IPS DF 6.9 (cell line): ENCODE data around the gene SPRED1.

Source experiments
- DNase-seq: peaks from one replicate; pipeline ENCODE4 v3.0.0-alpha.2; 2013; ENCODE audit warnings: low read depth, low spot score
- H3K27ac ChIP-seq: one replicate; pipeline ENCODE4 v1.5.1; 2013; ENCODE audit warnings: low read length, control low read depth
- H3K27me3 ChIP-seq: 2 replicates; pipeline ENCODE4 v1.6.1; 2013; ENCODE audit warnings: mild to moderate bottlenecking, low read length; ENCODE audit not compliant: control insufficient read depth, insufficient read depth
- H3K36me3 ChIP-seq: 2 replicates; pipeline ENCODE4 v1.6.1; 2013; ENCODE audit warnings: low read length; ENCODE audit not compliant: control insufficient read depth, insufficient read depth
- H3K4me1 ChIP-seq: 2 replicates; pipeline ENCODE4 v1.6.1; 2013; ENCODE audit warnings: low read length; ENCODE audit not compliant: control insufficient read depth, insufficient read depth
- H3K4me3 ChIP-seq: 2 replicates; pipeline ENCODE4 v1.5.1; 2013; ENCODE audit warnings: mild to moderate bottlenecking, low read length
- H3K9me3 ChIP-seq: 2 replicates; pipeline ENCODE4 v1.6.1; 2013; ENCODE audit warnings: low read length, inconsistent platforms; ENCODE audit not compliant: control insufficient read depth, insufficient read depth
- WGBS: extraction: QIAGEN DNeasy Blood & Tissue Kit; methylation state at CpG from one replicate; pipeline ENCODE4 v1.1.7; 2013; ENCODE audit warnings: mixed read lengths, missing lambda C conversion rate; ENCODE audit not compliant: insufficient read length, insufficient coverage; 5-methylcytosine and 5-hydroxymethylcytosine counted together

SPRED1 gene

GRCh38 chr15:38252481-38253350 is at the start of gene SPRED1:
Gene SPRED1, plus strand, starts transcription at chr15:38252836. Its CDS starts 350 bp downstream, at chr15:38253186.
- no peak within 1 kb of the TSS for H3K27ac ChIP-seq
- DNase-seq, result no peak
- H3K36me3 ChIP-seq, result no peaks in the 10 kb centered on the region
- peaks cover 3% of the 10 kb centered on the region; the same call in 1 of the 2 replicates for H3K4me1 ChIP-seq
- WGBS, result no CpG with 5 or more reads among the region's 75 CpGs
- peak within 1 kb of the TSS; percentile 98 for H3K4me3 ChIP-seq
- H3K9me3 ChIP-seq, result no peaks in the 10 kb centered on the region
- H3K27me3 ChIP-seq, result no peaks in the 10 kb centered on the region

- H3K4me3 ChIP-seq, result no peak overlapping the region
- H3K36me3 ChIP-seq, result no peaks in the 10 kb centered on the region
- no peaks in the 10 kb centered on the region for H3K9me3 ChIP-seq
- no peaks in the 10 kb centered on the region for H3K4me1 ChIP-seq
- no peak overlapping the region for H3K27ac ChIP-seq
- WGBS, result no CpG with 5 or more reads among the region's 3 CpGs
- DNase-seq, result no peak
- H3K27me3 ChIP-seq, result no peaks in the 10 kb centered on the region
Observed at GRCh38 chr15:38205526-38206272, 46.9 kb upstream of the SPRED1 start.

GRCh38 chr15:38207621-38208020 is 45.0 kb upstream of the SPRED1 start:
- Histone ChIP-seq H3K4me1 (no peaks in the 10 kb centered on the region), H3K27ac (no peak overlapping the region), H3K9me3 (no peaks in the 10 kb centered on the region), H3K4me3 (no peak overlapping the region), H3K27me3 (no peaks in the 10 kb centered on the region), H3K36me3 (no peaks in the 10 kb centered on the region)
- WGBS, result no CpG with 5 or more reads among the region's 2 CpGs
- no peak for DNase-seq

- Histone ChIP-seq H3K27ac (no peak overlapping the region), H3K4me3 (no peak overlapping the region), H3K36me3 (no peaks in the 10 kb centered on the region), H3K9me3 (no peaks in the 10 kb centered on the region), H3K27me3 (no peaks in the 10 kb centered on the region), H3K4me1 (no peaks in the 10 kb centered on the region)
- no CpG with 5 or more reads among the region's 1 CpG for WGBS
- DNase-seq, result no peak
Observed at GRCh38 chr15:38208206-38208605, 44.4 kb upstream of the SPRED1 start.

GRCh38 chr15:38208779-38209178 is 43.9 kb upstream of the SPRED1 start:
- DNase-seq, result no peak
- no peak overlapping the region for H3K27ac ChIP-seq
- no peaks in the 10 kb centered on the region for H3K36me3 ChIP-seq
- H3K27me3 ChIP-seq, result no peaks in the 10 kb centered on the region
- no peaks in the 10 kb centered on the region for H3K9me3 ChIP-seq
- H3K4me3 ChIP-seq, result no peak overlapping the region
- no CpG with 5 or more reads among the region's 2 CpGs for WGBS
- no peaks in the 10 kb centered on the region for H3K4me1 ChIP-seq

- Histone ChIP-seq H3K9me3 (no peaks in the 10 kb centered on the region), H3K4me1 (no peaks in the 10 kb centered on the region), H3K27me3 (no peaks in the 10 kb centered on the region), H3K36me3 (no peaks in the 10 kb centered on the region), H3K27ac (no peak overlapping the region), H3K4me3 (no peak overlapping the region)
- no peak for DNase-seq
Observed at GRCh38 chr15:38211249-38211648, 41.4 kb upstream of the SPRED1 start.

GRCh38 chr15:38211811-38212210 is 40.8 kb upstream of the SPRED1 start:
- Histone ChIP-seq H3K4me3 (no peak overlapping the region), H3K27me3 (no peaks in the 10 kb centered on the region), H3K4me1 (no peaks in the 10 kb centered on the region), H3K27ac (no peak overlapping the region), H3K9me3 (no peaks in the 10 kb centered on the region), H3K36me3 (no peaks in the 10 kb centered on the region)
- no peak for DNase-seq
- no CpG with 5 or more reads among the region's 4 CpGs for WGBS

- Histone ChIP-seq H3K36me3 (no peaks in the 10 kb centered on the region), H3K4me1 (no peaks in the 10 kb centered on the region), H3K9me3 (no peaks in the 10 kb centered on the region), H3K27ac (no peak overlapping the region), H3K4me3 (no peak overlapping the region), H3K27me3 (no peaks in the 10 kb centered on the region)
- WGBS, result no CpG with 5 or more reads among the region's 3 CpGs
- DNase-seq, result no peak
Observed at GRCh38 chr15:38212729-38213351, 39.8 kb upstream of the SPRED1 start.

- Histone ChIP-seq H3K9me3 (no peaks in the 10 kb centered on the region), H3K4me1 (peaks cover 1% of the 10 kb centered on the region; the same call in 1 of the 2 replicates), H3K36me3 (no peaks in the 10 kb centered on the region), H3K4me3 (no peak overlapping the region), H3K27me3 (no peaks in the 10 kb centered on the region), H3K27ac (no peak overlapping the region)
- no peak for DNase-seq
- WGBS, result no CpG with 5 or more reads among the region's 2 CpGs
Observed at GRCh38 chr15:38213356-38213755, 39.3 kb upstream of the SPRED1 start.

- DNase-seq, result no peak
- H3K4me3 ChIP-seq, result no peak overlapping the region
- peaks cover 1% of the 10 kb centered on the region; the same call in 1 of the 2 replicates for H3K4me1 ChIP-seq
- H3K36me3 ChIP-seq, result no peaks in the 10 kb centered on the region
- H3K27me3 ChIP-seq, result no peaks in the 10 kb centered on the region
- no peak overlapping the region for H3K27ac ChIP-seq
- WGBS, result no CpG with 5 or more reads among the region's 1 CpG
- H3K9me3 ChIP-seq, result no peaks in the 10 kb centered on the region
Observed at GRCh38 chr15:38215707-38216106, 36.9 kb upstream of the SPRED1 start.
